NCI-H510A (cell line): Measurements from ENCODE around the gene SKIC8.

Experiments used
- DNase-seq: peaks from one replicate; lab custom pipeline; 2025; lab: John Stamatoyannopoulos, UW

Gene SKIC8

DNA sequence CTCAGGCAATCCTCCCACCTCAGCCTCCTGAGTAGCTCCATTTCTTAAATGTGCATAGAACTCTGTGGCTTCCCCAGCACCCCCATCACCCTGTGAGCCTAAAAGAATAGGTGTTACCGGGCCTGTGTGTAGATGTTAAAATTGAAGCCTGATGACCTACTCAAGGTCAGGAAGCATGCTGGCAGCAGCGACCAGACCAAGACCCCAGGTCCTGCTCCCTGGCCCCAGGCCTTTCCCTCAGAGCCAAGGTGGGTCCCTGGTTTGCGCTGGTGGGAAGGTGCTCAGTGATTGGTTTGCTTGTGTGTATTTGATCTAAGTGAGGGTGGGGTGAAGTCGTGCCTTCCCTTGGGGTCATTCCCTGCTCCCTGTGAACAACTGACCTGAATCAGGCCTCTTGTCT, 22.4 kb upstream of the SKIC8 start:
- DNase-seq: no peak

DNA sequence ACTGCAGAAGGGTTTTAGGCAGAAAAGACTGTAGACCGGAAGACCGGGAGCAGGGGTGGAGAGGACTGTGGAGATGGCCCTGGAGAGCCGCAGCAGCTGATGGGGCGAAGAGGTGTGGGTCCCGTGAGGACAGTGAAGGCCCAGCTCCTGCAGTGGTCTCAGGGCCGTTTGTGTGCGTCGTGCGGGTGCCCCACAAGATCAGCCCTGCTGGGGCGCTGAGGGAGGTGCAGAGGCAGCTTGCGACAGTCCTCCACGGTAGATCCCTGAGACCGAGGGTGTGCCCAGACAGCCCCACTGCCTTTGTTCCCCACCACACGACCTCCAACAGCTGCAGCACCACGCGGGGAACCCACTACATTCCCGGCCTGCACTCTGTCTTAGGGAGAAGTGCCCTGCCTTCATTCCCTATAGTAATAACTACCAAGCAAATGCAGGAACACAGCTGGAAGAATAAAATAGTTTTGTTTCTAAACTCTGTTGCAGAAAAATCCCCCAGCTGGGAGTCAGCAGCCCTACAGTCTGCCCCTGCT, 21.7 kb upstream of the SKIC8 start:
- no peak for DNase-seq

DNA sequence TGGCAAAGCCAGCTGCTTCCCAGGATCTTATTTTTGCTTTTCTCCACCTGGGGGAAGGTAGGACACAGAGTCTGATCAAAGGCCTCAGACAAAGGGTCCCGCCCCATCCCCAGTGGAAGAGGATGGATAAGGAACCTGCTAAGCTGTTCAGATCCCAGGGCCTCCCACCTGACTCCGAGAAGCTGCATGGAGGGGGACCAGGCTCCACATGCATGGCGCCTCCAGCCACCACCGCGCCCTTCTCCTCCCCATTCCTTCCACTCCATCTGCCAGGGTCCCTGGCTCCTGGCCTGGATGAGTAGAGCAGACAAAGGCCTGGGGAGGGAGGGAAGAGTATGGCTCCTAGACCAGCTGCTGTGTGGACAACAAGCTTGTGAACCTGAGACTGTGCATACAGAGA, 20.8 kb upstream of the SKIC8 start:
- DNase-seq: no peak

DNA sequence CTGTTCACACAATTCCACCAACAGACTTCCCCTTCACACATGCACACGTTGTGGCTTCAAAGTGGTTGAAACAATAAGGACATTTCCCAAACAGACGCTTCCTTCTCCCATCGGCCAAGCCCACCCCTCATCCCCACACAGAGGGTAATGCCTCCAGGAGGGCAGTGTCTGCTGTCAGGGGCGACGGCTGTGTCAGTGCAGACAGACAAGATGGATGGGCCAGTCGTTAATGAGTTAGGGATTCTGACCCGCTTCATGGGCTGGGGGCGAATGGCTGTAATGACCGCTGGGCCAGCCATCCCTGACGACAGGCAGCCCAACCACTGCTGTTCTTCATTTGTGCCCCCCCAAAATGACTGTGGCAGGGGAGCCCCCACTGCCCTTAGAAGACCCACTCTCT, 20.2 kb upstream of the SKIC8 start:
- no peak for DNase-seq

DNA sequence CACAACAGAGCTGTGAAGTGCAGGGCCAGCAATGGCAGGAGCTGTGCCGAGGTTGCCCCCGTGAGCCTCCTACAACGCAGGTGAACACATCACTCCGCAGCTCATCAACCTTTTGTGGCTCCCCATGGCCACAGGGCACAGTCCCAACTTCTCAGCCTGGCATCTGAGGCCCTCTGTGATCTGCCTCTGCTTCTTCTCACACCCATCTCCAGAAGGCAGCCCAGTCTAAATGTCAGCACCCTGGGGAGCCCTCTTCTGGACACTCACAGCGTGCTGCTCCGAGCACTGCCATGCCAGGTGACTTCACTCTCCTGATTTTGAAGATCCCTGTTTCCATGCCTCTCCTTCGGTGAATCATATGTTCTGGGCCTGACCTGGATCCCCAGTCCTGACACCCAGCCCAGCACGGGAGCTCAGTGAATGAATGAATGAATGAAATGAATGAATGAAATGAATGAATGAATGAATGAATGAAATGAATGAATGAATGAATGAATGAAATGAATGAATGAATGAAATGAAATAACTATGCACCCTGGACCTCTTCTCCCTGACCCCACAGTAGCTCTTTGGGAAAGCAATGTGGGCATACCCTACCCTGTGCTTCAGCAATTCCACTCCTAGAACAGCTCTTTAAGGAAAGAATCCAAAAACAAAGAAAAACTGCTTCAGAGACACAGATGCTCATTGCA, 17.9 kb upstream of the SKIC8 start:
- no peak for DNase-seq

DNA sequence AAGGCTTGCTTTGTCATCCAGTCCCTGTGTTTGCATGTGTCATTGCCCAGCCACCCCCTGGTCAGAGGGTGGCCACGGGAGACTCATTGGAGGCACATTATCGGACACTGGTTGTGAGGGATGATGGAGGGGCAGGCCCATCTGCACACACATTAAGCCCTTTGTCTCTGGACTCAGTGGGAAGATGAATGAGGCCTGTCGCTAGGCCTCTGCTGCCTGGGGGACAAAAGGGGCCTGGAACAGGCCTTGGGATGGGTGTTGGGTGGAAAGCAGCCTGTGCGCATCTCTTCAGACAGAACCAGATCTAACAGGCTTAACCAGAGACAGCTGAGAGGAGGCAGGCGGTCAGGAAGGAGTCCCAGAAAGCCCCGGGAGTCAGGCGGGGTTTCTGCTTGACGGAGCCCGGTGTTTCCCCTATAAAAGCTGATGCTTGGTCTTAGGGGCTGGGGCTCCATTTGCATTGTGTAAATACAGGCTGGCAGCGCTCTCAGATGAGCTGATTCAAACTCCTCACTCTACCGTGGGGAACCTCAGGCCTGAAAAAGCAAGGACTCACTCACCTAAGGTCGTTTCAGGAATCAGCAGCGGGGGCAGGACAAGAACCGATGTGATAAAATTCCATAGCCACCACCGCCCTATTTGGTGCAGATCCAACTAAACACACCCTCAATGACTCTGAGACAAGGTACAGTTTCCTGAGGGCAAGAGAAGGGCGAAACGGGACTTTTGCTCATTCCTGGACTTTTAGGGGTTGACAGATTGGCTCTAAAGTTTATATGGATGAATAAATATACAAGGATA, 17.1 kb upstream of the SKIC8 start:
- DNase-seq: no peak

DNA sequence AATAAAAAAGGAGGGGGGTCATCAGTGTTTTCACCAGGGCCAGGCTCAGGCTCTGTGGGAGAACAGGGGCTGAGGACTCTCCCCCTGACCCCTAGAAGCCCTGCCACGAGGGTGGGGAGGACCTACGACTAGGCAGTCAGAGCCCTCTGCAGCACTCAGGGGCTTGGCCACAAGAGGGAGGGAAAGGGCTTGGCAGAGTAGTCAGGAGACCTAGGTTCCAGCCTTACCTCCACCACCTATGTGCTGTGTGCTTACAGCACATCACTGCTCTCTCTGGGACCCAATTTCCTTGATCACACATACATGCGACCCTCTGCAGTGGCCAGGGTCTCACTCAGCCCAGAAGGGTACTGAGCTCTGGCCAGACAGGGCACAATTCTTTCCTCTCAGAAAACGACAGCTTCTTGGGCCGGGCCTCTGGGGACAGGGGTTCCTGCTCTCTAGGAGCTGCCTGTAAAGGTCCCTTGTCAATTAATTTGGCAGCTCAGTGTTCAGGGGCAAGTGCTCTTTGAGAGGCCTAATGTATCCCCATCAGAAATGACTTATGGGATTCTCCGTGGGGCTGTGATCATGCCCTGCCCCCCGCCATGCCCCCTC, 16.4 kb upstream of the SKIC8 start:
- no peak for DNase-seq

DNA sequence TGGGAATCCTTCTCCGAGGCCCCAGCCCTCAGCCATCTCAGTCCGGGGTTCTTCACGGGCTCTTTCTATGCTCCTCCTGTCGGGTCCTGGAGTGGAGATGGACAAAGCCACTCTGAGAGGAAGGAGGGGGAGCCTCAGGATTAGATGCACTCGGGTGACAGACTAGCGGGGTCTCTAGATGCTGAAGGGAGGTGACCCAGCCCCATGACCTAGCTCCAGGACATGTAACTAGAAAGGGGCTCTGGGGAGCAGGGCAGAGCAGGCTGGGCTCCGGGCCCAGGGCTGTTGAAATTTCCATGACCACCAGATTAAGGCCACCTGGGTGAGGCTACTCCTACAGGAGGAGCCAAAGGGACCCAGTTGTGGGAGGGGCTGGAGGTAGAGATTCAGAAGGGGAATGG, 14.8 kb upstream of the SKIC8 start:
- no peak for DNase-seq

DNA sequence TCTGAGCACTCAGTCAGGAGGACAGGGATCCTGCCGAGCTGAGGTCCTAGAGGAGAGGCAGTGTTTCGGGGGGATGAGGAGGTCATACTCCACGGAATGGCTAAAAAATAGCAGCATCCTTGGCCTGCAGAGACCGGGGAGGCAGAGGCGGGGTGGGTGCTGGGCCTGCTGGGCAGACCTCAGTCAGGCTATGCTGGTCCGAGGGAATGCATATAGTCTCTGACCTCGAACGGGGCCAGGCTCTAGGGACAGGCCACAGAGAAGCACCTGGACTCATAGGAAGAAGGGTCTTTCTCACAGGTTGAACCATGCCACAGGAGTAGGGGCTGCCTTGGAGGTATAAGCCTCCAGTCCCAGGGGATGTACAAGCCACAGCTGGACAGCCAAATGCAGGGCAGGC, 14.0 kb upstream of the SKIC8 start:
- no peak for DNase-seq

DNA sequence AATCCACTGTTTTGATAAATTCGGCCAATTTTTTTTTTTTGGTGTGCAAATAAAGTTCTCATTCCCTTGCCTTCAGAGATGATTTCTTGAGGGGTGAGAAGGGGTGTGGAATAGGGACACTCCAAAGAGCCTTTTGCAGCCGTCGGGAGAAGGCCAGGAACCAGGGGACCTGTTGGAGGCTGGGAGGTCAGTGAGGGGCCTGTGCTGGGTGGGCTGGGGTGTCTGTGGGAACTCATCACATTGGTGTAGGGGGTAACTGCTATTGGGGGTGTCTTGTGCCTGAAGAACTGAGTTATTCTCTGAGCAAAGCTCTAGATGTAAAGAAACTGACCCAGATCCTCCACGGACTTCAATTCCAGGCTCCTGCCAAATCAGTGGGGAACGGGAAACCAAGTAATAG, 13.5 kb upstream of the SKIC8 start:
- DNase-seq: no peak

DNA sequence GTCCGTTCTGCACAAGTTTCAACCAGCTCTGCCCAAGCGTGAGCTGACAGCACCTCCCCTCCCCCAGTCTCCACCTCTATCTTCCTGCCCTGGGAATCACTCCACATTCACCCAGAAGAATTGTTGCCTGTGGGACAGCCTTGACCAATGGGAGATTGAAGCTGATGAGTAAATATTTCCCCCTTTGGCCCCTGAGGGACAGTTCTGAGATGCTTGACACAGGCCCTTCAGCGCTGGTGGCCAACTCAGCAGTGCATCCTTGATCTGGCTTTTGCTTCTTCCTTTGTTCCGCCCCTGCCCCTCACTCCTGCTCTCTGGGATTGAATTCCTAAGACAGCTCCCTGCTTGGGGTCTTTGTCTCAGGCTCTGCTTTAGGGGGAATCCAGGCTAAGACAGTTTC, 13.1 kb upstream of the SKIC8 start:
- DNase-seq: no peak

DNA sequence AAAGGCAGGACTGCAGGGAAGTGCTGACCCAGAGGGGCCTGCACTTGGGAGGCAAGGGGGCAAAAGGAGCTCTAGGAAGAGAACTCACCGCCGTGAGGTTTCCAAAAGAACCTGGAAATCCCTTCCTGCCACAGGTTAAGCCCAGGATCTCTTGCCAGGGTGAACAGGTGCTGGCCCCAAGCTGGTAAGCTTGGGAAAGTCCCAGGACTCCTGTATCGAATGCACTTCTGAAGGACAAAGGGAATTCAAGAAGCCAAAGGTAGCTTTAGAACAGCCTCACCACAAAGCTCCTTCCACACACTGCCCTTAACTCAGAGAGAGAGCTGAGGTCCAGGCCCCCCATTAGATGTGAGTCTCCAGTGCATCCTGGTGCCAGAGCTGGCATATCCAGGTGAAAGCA, 11.9 kb upstream of the SKIC8 start:
- DNase-seq: no peak

DNA sequence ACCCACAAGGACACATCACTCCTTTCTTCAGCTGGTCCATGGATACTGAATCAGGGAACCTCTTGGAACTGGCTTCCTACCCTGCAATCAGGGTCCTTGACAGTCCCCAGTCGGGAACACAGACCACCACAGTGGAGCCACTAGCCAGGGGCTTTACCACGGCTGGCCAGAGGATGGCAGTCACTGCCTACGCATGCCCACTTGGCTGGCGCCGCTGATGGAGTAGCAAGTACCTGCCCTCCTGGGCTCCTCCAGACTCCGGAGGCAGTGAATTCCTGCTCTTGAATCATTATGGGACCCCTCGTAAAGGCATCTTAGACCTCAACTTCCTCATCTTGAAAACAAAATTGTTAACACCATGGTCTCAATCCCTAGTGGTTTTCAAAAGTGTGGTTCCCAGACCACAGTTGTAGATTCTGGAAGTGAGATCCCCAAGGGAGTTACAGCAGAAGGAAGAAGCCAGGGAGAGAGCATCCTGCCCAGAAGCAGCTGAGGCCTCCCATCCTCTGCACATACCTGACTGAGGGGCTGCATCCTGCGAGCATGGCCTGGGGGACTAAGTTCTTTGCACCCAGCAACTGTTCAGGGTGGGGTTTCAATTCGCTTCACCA, 9.1 kb upstream of the SKIC8 start:
- DNase-seq: peak; percentile 38

DNA sequence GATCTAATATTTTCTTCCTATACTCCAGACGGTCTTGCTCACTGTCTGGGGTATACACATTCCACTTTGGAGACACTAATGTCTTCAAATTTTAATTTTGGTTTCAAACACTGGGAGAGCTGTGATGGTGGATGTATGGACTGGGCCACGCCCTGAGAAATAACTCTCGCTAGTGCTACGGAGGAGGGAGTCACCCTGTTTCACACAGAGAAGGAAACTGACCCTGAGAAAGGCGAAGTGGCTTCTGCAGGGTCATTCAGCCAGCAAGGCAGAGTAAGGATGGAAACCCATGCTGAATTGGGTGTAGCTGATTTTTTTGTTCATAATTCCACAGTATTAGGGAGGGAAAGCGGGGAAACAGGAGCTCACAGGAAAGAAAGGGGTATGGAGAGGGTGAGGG, 8.6 kb upstream of the SKIC8 start:
- DNase-seq: no peak

DNA sequence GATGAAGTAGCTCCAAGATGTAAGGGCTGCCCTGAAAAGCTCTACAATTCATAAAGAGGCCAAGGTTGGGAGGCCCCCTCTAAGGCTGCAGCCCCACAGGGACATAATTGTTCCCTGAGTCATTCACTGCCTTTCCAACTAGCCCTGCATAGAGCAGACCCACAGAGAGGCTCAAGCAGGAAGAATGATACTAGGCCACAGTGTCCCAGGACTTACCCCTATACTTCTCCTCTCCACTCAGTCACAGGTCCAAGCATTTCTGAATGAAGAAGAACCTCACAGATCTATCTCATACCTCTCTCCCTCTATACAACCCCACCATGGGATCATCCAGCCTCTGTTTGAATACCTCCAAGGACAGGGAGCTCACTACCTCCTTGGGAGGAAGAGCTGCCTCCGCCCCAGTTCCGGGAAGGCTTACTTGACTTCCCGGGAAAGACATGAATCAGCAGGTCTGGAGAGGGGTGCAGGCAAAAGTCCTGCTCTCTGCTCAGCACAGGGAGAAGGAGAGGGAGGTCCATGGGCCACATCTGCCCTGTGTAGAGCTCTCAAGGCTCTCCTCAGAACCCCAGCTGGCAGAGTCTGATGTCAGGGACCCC, 6.9 kb upstream of the SKIC8 start:
- DNase-seq: no peak

DNA sequence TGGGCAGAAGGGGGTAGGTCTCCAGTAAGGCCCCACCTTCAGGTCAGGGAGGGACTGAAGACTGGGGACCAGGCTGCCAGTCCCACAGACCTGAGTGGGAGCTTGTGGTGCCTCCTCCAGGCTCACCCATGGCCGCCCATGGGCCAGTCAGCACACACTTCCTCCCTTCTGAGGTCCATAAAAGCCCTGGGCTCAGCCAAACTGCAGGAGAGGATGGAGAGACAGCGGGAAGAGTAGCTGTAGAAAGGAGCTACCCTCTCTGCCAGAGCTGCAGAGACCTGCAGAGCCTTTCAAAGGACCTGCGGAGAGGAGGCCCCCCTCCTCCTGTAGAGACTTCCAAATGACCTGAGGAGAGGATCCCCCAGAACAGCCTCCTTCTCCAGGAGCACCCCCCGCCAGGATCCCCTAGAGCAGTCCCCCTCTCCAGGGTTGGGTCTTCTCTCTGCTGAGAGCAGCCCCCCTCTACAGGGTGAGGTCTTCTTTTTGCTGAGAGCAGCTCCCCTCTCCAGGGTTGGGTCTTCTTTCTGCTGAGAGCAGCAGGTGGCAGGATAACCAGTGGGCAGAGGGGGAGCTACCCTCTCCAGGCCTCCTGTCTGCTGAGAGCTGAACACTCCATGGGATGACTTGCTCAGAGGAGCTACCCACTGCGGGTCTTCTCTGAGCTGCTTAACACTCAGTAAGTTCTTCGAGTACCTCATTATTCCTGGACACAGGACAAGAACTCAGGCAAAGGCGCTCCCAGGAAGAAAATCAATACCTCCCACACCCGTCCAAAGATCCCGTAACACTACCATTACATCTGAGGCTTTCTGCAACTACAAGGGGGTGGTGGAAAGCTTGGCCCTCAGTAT, 5.0 kb upstream of the SKIC8 start:
- no peak for DNase-seq

DNA sequence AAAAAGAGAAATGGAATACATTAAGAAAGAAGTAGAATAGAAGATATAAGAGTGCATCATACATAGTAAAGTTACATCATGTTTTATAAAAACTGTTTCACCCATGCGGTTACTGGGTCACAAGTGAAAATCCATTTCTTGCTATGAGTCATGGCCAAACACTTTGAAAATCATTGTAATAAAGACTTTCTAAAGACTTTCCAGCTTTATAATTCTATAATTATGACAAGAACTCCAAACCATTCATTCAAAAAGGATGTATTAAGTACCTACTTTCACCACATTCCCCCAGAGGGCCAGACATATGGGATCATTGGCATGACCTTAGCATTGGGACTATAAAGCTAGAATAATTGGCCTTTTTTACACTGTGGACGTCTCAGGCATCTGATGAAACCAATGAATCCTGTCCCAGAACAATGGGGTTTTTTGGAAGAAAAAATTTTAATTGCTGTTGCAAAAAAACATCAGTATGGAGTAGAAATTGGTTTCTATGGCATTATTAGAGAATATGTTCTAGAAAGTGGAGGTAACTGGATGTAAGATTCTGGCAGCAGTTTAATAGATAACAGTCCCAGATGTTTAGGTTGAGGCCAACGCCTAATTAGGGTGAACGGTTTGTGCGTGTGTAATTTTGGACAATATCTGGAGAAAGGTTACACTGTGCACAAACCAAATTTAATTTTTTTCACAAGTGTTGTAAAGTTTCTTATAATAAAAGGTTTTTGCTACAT, 3.3 kb upstream of the SKIC8 start:
- no peak for DNase-seq

DNA sequence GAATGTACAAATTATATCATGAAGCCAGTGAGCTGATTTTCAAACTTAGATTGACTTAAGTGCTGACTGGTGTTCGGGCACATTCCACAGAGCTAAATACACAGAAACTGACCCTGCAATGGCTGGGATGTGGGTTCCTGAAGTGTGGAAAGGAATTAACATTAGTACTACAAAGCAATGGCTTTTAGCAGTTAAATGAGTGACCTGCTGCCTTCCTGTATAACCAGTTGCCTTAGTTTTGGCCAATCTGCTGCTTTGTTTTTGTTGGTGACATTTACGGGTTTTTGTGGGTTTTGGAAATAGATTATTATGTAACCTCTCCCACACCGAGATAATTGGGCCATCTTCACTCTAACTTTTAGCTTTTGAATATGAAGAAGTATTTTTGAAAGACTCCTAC, 2.4 kb upstream of the SKIC8 start:
- DNase-seq: no peak

DNA sequence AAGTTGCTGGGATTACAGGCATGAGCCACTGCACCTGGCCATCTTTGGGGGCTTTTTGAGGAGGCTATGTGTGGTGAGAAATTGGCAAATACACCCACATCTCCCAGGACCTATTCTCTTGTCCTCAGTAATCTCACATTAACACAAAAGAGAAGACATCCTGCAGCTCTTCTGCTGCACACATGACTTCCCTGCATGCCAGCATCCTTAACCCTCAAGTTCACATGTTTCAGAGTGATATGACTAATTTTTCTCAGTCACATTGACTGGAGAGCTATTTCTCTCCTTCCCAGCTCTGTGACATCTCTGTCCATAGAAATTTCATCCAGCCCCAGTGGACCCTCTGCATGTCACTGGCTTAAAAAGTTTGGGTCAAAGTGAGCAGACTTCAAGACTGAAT, 1.9 kb upstream of the SKIC8 start:
- DNase-seq: no peak

DNA sequence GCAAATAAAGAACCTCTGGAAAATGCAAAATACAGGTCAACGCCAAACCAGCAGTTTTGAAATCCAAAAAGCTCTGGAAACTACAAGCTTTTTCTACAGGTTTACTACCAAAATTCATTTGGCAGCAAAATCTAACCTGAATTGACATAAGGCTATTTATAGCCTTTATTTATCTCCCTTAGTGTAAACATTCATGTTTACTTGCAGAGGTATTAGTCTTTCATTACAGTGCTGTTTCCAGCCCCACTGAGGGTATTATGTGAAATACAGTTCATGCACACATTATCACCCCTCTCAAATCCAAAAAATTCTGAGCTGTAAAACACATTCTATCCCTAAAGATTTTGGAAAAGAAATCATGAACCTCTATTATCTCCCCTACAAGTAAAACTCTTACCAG, 7.2 kb downstream of the SKIC8 start:
- no peak for DNase-seq

DNA sequence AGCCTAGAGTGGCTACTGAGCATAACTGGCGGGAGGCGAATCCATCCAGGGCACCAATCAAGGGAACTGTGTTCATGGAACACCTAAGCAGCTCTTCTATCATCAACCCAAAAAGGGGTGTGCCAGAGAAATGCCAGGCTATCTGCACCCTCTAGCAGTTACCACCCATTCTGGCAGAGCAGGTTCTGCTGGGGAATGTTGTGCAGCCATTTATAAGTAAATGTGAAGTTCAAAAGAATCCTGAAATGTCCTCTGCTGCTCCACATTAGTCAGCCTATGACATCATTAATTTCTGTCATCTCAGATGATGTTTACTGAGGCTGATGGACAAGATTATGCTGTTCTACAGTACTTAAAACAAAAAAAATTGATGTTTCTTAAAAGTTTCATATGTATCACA, 7.7 kb downstream of the SKIC8 start:
- DNase-seq: no peak
